A549 (cell line): ENCODE data around the gene RYR3. TPM values are rescaled to one million over a fixed set of nuclear protein-coding genes. Genes with fewer than 3 reads are reported as not detected.

Source experiments
- ATAC-seq, 2 experiments: fragments of 200-7000 bp in 1 of 2; fragments of >200 bp in 1 of 2; cut with Nextera tagmentation in 1 of 2; cut with Tn5 transposase in 1 of 2; 3 replicates each; pipeline versions ENCODE4 v1.8.0 to v1.9.1; 2018 to 2020; ENCODE audit warnings: mild to moderate bottlenecking in 1 of 2, moderate library complexity in 1 of 2
- CTCF ChIA-PET: fragments of 300-600 bp; sonication (Branson Sonifier 250); formaldehyde crosslinking; extraction: SDS; loops from one replicate; lab custom pipeline; 2021; ENCODE audit warnings: antibody characterized with exemption, inconsistent platforms; lab: Yijun Ruan, JAX
- POLR2A ChIA-PET: fragments of 350-600 bp; formaldehyde crosslinking; extraction: SDS; loops from one replicate; lab custom pipeline; 2021; ENCODE audit warnings: antibody characterized with exemption, inconsistent platforms; lab: Yijun Ruan, JAX
- DNase-seq, 2 experiments: peaks; one replicate each; pipeline versions ENCODE4 v3.0.0 to v3.0.0-alpha.2; 2011 to 2016; ENCODE audit warnings: low read depth in 1 of 2, low spot score in 1 of 2
- FAIRE-seq: peaks from 2 replicates; lab custom pipeline; 2011; peaks lifted over from hg19 to GRCh38; lab: Jason Lieb, UNC
- H3K27ac ChIP-seq, 2 experiments: fragments of >200 bp; sonication (Bioruptor Twin); formaldehyde crosslinking; 3 replicates each; pipeline ENCODE4 v1.5.1; 2016 to 2017
- H3K4me1 ChIP-seq: fragments of >200 bp; sonication (Bioruptor Twin); formaldehyde crosslinking; 3 replicates; pipeline ENCODE4 v1.6.1; 2016
- H3K4me2 ChIP-seq: fragments of >200 bp; sonication (Bioruptor Twin); formaldehyde crosslinking; 3 replicates; pipeline ENCODE4 v1.6.1; 2016
- H3K4me3 ChIP-seq: fragments of >200 bp; sonication (Bioruptor Twin); formaldehyde crosslinking; 3 replicates; pipeline ENCODE4 v1.5.1; 2016
- H3K9me3 ChIP-seq: fragments of >200 bp; sonication (Bioruptor Twin); formaldehyde crosslinking; 3 replicates; pipeline ENCODE4 v1.6.1; 2016
- CBX2 ChIP-seq: fragments of 200-600 bp; sonication (generic); IDR thresholded peaks from 2 replicates; pipeline ENCODE4 v1.6.1; 2016; ENCODE audit warnings: low read depth, mild to moderate bottlenecking, borderline replicate concordance
- CEBPB ChIP-seq, 2 experiments: fragments of >200 bp in 1 of 2; sonication (Bioruptor Twin) in 1 of 2; formaldehyde crosslinking in 1 of 2; IDR thresholded peaks; 2 replicates each; pipeline ENCODE4 v1.6.1; 2012 to 2016
- CHD4 ChIP-seq: fragments of 200-600 bp; sonication (generic); IDR thresholded peaks from 2 replicates; pipeline ENCODE4 v1.6.1; 2016; ENCODE audit warnings: antibody characterized with exemption, mild to moderate bottlenecking, borderline replicate concordance
- CTCF ChIP-seq: fragments of >200 bp; sonication (Bioruptor Twin); formaldehyde crosslinking; IDR thresholded peaks from 3 replicates; pipeline ENCODE4 v1.5.1; 2016
- EHF ChIP-seq: fragments of 250-450 bp; sonication (Bioruptor Pico); IDR thresholded peaks from 2 replicates; pipeline ENCODE4 v1.5.0; 2020; ENCODE audit warnings: mild to moderate bottlenecking
- EHMT2 ChIP-seq: fragments of 200-600 bp; sonication (generic); IDR thresholded peaks from 2 replicates; pipeline ENCODE4 v1.6.1; 2016; ENCODE audit warnings: antibody characterized with exemption, low read depth, mild to moderate bottlenecking, moderate library complexity
- ELK1 ChIP-seq: fragments of 150-350 bp; IDR thresholded peaks from 2 replicates; pipeline ENCODE4 v1.6.1; 2014; ENCODE audit warnings: low read depth, mild to moderate bottlenecking, low read length
- EP300 ChIP-seq, 2 experiments: fragments of >200 bp; sonication (Bioruptor Twin); formaldehyde crosslinking; IDR thresholded peaks; 2 replicates in 1 of 2; 3 replicates in 1 of 2; pipeline ENCODE4 v1.6.1; 2016 to 2017
- GATA3 ChIP-seq: IDR thresholded peaks from 2 replicates; pipeline ENCODE4 v1.6.1; 2012; ENCODE audit warnings: borderline replicate concordance
- HDAC2 ChIP-seq: fragments of 200-600 bp; sonication (generic); IDR thresholded peaks from 2 replicates; pipeline ENCODE4 v1.6.1; 2016
- HES2 ChIP-seq: fragments of >200 bp; sonication (Bioruptor Twin); formaldehyde crosslinking; IDR thresholded peaks from 2 replicates; pipeline ENCODE4 v1.6.1; 2016
- HEYL ChIP-seq: fragments of 250-450 bp; sonication (Bioruptor Pico); IDR thresholded peaks from 2 replicates; pipeline ENCODE4 v1.8.0; 2021; ENCODE audit warnings: mild to moderate bottlenecking, moderate library complexity
- HOXB13 ChIP-seq: fragments of 250-450 bp; sonication (Bioruptor Pico); IDR thresholded peaks from 2 replicates; pipeline ENCODE4 v1.5.0; 2020; ENCODE audit warnings: low read depth, mild to moderate bottlenecking, moderate library complexity
- JUN ChIP-seq, 2 experiments: fragments of >200 bp; sonication (Bioruptor Twin); formaldehyde crosslinking; IDR thresholded peaks; 2 replicates in 1 of 2; 3 replicates in 1 of 2; pipeline ENCODE4 v1.6.1; 2016 to 2017
- JUNB ChIP-seq: fragments of >200 bp; sonication (Bioruptor Twin); formaldehyde crosslinking; IDR thresholded peaks from 2 replicates; pipeline ENCODE4 v1.6.1; 2016
- KDM1A ChIP-seq: fragments of 200-600 bp; sonication (generic); IDR thresholded peaks from 2 replicates; pipeline ENCODE4 v1.6.1; 2016; ENCODE audit warnings: low read depth, mild to moderate bottlenecking
- MAFK ChIP-seq: fragments of 450-650 bp; IDR thresholded peaks from 2 replicates; pipeline ENCODE4 v1.6.1; 2014; ENCODE audit not compliant: partially characterized antibody
- NFE2L2 ChIP-seq: fragments of 150-350 bp; conservative IDR thresholded peaks from 2 replicates; pipeline ENCODE4 v1.6.1; 2014; ENCODE audit warnings: low read length
- NR3C1 ChIP-seq: fragments of >200 bp; sonication (Bioruptor Twin); formaldehyde crosslinking; IDR thresholded peaks from 3 replicates; pipeline ENCODE4 v1.6.1; 2017
- PBX3 ChIP-seq: IDR thresholded peaks from 2 replicates; pipeline ENCODE4 v1.6.1; 2012
- PHF8 ChIP-seq: fragments of 200-600 bp; sonication (generic); IDR thresholded peaks from 2 replicates; pipeline ENCODE4 v1.6.1; 2016; ENCODE audit warnings: low read depth, mild to moderate bottlenecking, antibody characterized with exemption, moderate library complexity, borderline replicate concordance
- RARB ChIP-seq: fragments of 250-450 bp; sonication (Bioruptor Pico); IDR thresholded peaks from 2 replicates; pipeline ENCODE4 v1.8.0; 2021; ENCODE audit warnings: mild to moderate bottlenecking, moderate library complexity
- RFX5 ChIP-seq: fragments of 450-650 bp; IDR thresholded peaks from 2 replicates; pipeline ENCODE4 v1.7.1; 2014; ENCODE audit warnings: antibody characterized with exemption, mild to moderate bottlenecking, moderate library complexity
- SMC3 ChIP-seq: fragments of >200 bp; sonication (Bioruptor Twin); formaldehyde crosslinking; IDR thresholded peaks from 3 replicates; pipeline ENCODE4 v1.6.1; 2018; ENCODE audit warnings: inconsistent platforms
- USF2 ChIP-seq: fragments of 450-650 bp; IDR thresholded peaks from 2 replicates; pipeline ENCODE4 v1.6.1; 2014; ENCODE audit warnings: antibody characterized with exemption
- ZSCAN20 ChIP-seq: fragments of 250-450 bp; sonication (Bioruptor Pico); IDR thresholded peaks from 2 replicates; pipeline ENCODE4 v1.8.0; 2022; ENCODE audit warnings: mild to moderate bottlenecking, moderate library complexity
- WGBS: methylation state at CpG from one replicate; pipeline ENCODE4 v1.1.6; 2017; ENCODE audit errors: missing lambda C conversion rate; 5-methylcytosine and 5-hydroxymethylcytosine counted together
- polyA plus RNA-seq, 4 experiments: library from polyadenylated mRNA; depleted of rRNA in 3 of 4; stranded (reverse); fragments of >200 nt; fragmentation: RNase III in 1 of 4; extraction: RNeasy Plus Mini Kit Qiagen cat#74134 plus additional on column Dnase treatment in 1 of 4; gene quantifications; 2 replicates in 3 of 4; 3 replicates in 1 of 4; pipeline ENCODE4 v1.2.3, GENCODE V29; 2011 to 2017

Gene RYR3
- polyA plus RNA-seq, 2 of the 4 experiments (the other 2 are of a cell fraction) = 0.03 TPM; not detected in 1

- Histone ChIP-seq H3K27ac (no peak overlapping the region), H3K4me3 (no peak overlapping the region), H3K4me1 (no peaks in the 10 kb centered on the region), H3K9me3 (0 out of 3 replicates have a peak, but pooled peaks cover 3% of the 10 kb centered on the region), H3K4me2 (no peak overlapping the region)
- TF ChIP-seq JUN (IDR thresholded peaks at IDR 0.05) = no peak
- TF ChIP-seq USF2 = no peak
- no peak for TF ChIP-seq JUNB
- no peak for TF ChIP-seq MAFK
- TF ChIP-seq HDAC2 = no peak
- TF ChIP-seq SMC3 = no peak
- TF ChIP-seq NR3C1 = no peak
- TF ChIP-seq CEBPB (IDR thresholded peaks at IDR 0.05) = no peak
- no peak for TF ChIP-seq CBX2
- TF ChIP-seq HES2 = no peak
- TF ChIP-seq HOXB13 (CRISPR knock-in tag) = no peak
- TF ChIP-seq NFE2L2 = no peak
- no peak for TF ChIP-seq KDM1A
- TF ChIP-seq EHMT2 = no peak
- TF ChIP-seq CHD4 = no peak
- no peak for TF ChIP-seq RFX5
- no peak for TF ChIP-seq ZSCAN20 (CRISPR knock-in tag)
- no peak for TF ChIP-seq RARB (CRISPR knock-in tag)
- TF ChIP-seq PHF8 = no peak
- POLR2A ChIA-PET = no interaction called here
- no peak for ATAC-seq
- no peak for DNase-seq
- FAIRE-seq = no peak
- 2% methylated on average over 3 of the region's 3 CpGs for WGBS
- CTCF ChIA-PET = no interaction called here
Observed at GRCh38 chr15:33425142-33425541, 114.4 kb downstream of the RYR3 start.

GRCh38 chr15:33430577-33430976 is 119.8 kb downstream of the RYR3 start:
- WGBS = 16% methylated on average over 5 of the region's 5 CpGs
- 0 out of 3 replicates have a peak, but pooled peaks cover 3% of the 10 kb centered on the region for H3K9me3 ChIP-seq
- H3K27ac ChIP-seq = no peak overlapping the region
- no peak overlapping the region for H3K4me3 ChIP-seq
- FAIRE-seq (no peak), DNase-seq (no peak), ATAC-seq (no peak)
- CTCF ChIA-PET = interaction anchor here (0.6 to 1.3 kb wide), 4 partner anchors 17 to 270 kb away, joined by 3 read pairs; no protein-coding TSS in a partner anchor
- no peak for TF ChIP-seq EHF (CRISPR knock-in tag)
- no peak for TF ChIP-seq ELK1
- TF ChIP-seq PHF8 = no peak
- no peak for TF ChIP-seq GATA3
- no peak for TF ChIP-seq JUN (IDR thresholded peaks at IDR 0.05)
- TF ChIP-seq PBX3 = no peak
- TF ChIP-seq EP300 (IDR thresholded peaks at IDR 0.05) = no peak
- no peak for TF ChIP-seq NR3C1
- TF ChIP-seq NFE2L2 = no peak
- TF ChIP-seq HEYL (CRISPR knock-in tag) = no peak
- TF ChIP-seq CEBPB (IDR thresholded peaks at IDR 0.05) = no peak
- no peak for TF ChIP-seq CTCF
- no peaks in the 10 kb centered on the region for H3K4me1 ChIP-seq
- POLR2A ChIA-PET = no interaction called here
- no peak overlapping the region for H3K4me2 ChIP-seq
